ENCODE data around the gene ASGR2. TPM values are rescaled to one million over a fixed set of nuclear protein-coding genes. Genes with fewer than 3 reads are reported as not detected.
"Not testable (repeated sequence)": the region's sequence is repeated elsewhere in the genome, so short reads cannot be mapped to it uniquely, and the experiment has no call there.

Gene ASGR2
- total RNA-seq, 8 experiments from 2014 or later, result 0.11 to 0.51 (median 0.49) TPM; not detected in 5

- H3K4me1 ChIP-seq (replicated peaks in 1 of 2); ATAC-seq (replicated peaks in 6 of 8); in situ Hi-C loops (cut with MboI; ENCODE audit: low pct_unique_long_range_greater_than_20kb in 2 of 9, low sequenced_read_pairs in 9 of 9, unreplicated experiment in 9 of 9); H3K27ac ChIP-seq; H3K4me3 ChIP-seq: not testable (repeated sequence)
- WGBS, 10 experiments, result 14 to 100% (median 58%) methylated on average over 1 to 3 of the region's 4 CpGs; no CpG with 5 or more reads in 5 of the 10 experiments
Measured at GRCh38 chr17:7088442-7088841, 26.2 kb downstream of the ASGR2 start.

GRCh38 chr17:7084088-7084487 lies 30.5 kb downstream of the ASGR2 start:
- Histone ChIP-seq H3K4me1 (replicated peaks in 1 of 2) (peaks cover 0 to 4% of the 10 kb centered on the region in 2 donors), H3K27ac (no peak overlapping the region), H3K4me3 (no peak overlapping the region)
- in situ Hi-C loops (cut with MboI; ENCODE audit: low pct_unique_long_range_greater_than_20kb in 2 of 9, low sequenced_read_pairs in 9 of 9, unreplicated experiment in 9 of 9), result no loop called here
- WGBS, 10 experiments, result 5 to 100% (median 48%) methylated on average over 2 to 7 of the region's 7 CpGs
- no peak for ATAC-seq (replicated peaks in 6 of 8)

- ATAC-seq (replicated peaks in 6 of 8), result no peak
- WGBS, 10 experiments, result 5 to 100% (median 60%) methylated on average over 1 to 4 of the region's 4 CpGs; no CpG with 5 or more reads in 1 of the 10 experiments
- in situ Hi-C loops (cut with MboI; ENCODE audit: low pct_unique_long_range_greater_than_20kb in 2 of 9, low sequenced_read_pairs in 9 of 9, unreplicated experiment in 9 of 9), result no loop called here
Measured at GRCh38 chr17:7083592-7083991, 31.0 kb downstream of the ASGR2 start.

GRCh38 chr17:7081341-7082062 lies 33.1 kb downstream of the ASGR2 start:
- Histone ChIP-seq H3K27ac (no peak overlapping the region), H3K4me1 (replicated peaks in 1 of 2) (peaks cover 0 to 4% of the 10 kb centered on the region in 2 donors), H3K4me3 (no peak overlapping the region)
- in situ Hi-C loops (cut with MboI; ENCODE audit: low pct_unique_long_range_greater_than_20kb in 2 of 9, low sequenced_read_pairs in 9 of 9, unreplicated experiment in 9 of 9), result no loop called here
- WGBS, 10 experiments, result 22 to 100% (median 90%) methylated on average over 1 to 13 of the region's 16 CpGs; no CpG with 5 or more reads in 1 of the 10 experiments
- no peak for ATAC-seq (replicated peaks in 6 of 8)

More at GRCh38 chr17:7083592-7083991, 31.0 kb downstream of the ASGR2 start:
- peaks cover 0 to 4% of the 10 kb centered on the region in 2 donors for H3K4me1 ChIP-seq (replicated peaks in 1 of 2)
- H3K27ac ChIP-seq, result no peak overlapping the region
- H3K4me3 ChIP-seq, result no peak overlapping the region

- peaks cover 0 to 4% of the 10 kb centered on the region in 2 donors for H3K4me1 ChIP-seq (replicated peaks in 1 of 2)
- H3K4me3 ChIP-seq, result no peak overlapping the region
- in situ Hi-C loops (cut with MboI; ENCODE audit: low pct_unique_long_range_greater_than_20kb in 2 of 9, low sequenced_read_pairs in 9 of 9, unreplicated experiment in 9 of 9), result no loop called here
- ATAC-seq (replicated peaks in 6 of 8), result no peak
- no peak overlapping the region for H3K27ac ChIP-seq
- WGBS, 10 experiments, result 0 to 94% (median 78%) methylated on average over 2 to 10 of the region's 10 CpGs; no CpG with 5 or more reads in 2 of the 10 experiments
Measured at GRCh38 chr17:7080456-7081041, 34.1 kb downstream of the ASGR2 start.

GRCh38 chr17:7079581-7080455 lies 34.8 kb downstream of the ASGR2 start, which contains the start of gene CLEC10A:
Gene CLEC10A (minus strand): TSS chr17:7080251. CDS start chr17:7078812, 1,439 bp downstream.
- WGBS, 10 experiments, result 38 to 91% (median 60%) methylated on average over 1 to 11 of the region's 15 CpGs; no CpG with 5 or more reads in 3 of the 10 experiments
- Histone ChIP-seq H3K4me1 (replicated peaks in 1 of 2) (peaks cover 0 to 4% of the 10 kb centered on the region in 2 donors), H3K27ac (no peak within 1 kb of the TSS), H3K4me3 (no peak within 1 kb of the TSS)
- in situ Hi-C loops (cut with MboI; ENCODE audit: low pct_unique_long_range_greater_than_20kb in 2 of 9, low sequenced_read_pairs in 9 of 9, unreplicated experiment in 9 of 9), result no loop called here
- no peak for ATAC-seq (replicated peaks in 6 of 8)

GRCh38 chr17:7078711-7079110 lies 35.9 kb downstream of the ASGR2 start:
- no peaks in the 10 kb centered on the region for H3K4me1 ChIP-seq (replicated peaks in 1 of 2)
- in situ Hi-C loops (cut with MboI; ENCODE audit: low pct_unique_long_range_greater_than_20kb in 2 of 9, low sequenced_read_pairs in 9 of 9, unreplicated experiment in 9 of 9), result no loop called here
- 42 to 95% (median 77%) methylated on average over 1 to 8 of the region's 10 CpGs; no CpG with 5 or more reads in 2 of the 10 experiments for WGBS, 10 experiments
- no peak overlapping the region for H3K4me3 ChIP-seq
- H3K27ac ChIP-seq, result no peak overlapping the region
- ATAC-seq (replicated peaks in 6 of 8), result no peak

- in situ Hi-C loops (cut with MboI; ENCODE audit: low pct_unique_long_range_greater_than_20kb in 2 of 9, low sequenced_read_pairs in 9 of 9, unreplicated experiment in 9 of 9), result no loop called here
- 45% methylated on average over 2 of the region's 7 CpGs; no CpG with 5 or more reads in 9 of the 10 experiments for WGBS, 10 experiments
- H3K27ac ChIP-seq, result no peak overlapping the region
- no peaks in the 10 kb centered on the region for H3K4me1 ChIP-seq (replicated peaks in 1 of 2)
- ATAC-seq (replicated peaks in 6 of 8), result no peak
- H3K4me3 ChIP-seq, result no peak overlapping the region
Measured at GRCh38 chr17:7077911-7078546, 36.6 kb downstream of the ASGR2 start.

- H3K27ac ChIP-seq, result no peak overlapping the region
- no peaks in the 10 kb centered on the region for H3K4me1 ChIP-seq (replicated peaks in 1 of 2)
- H3K4me3 ChIP-seq, result no peak overlapping the region
- no peak for ATAC-seq (replicated peaks in 6 of 8)
- in situ Hi-C loops (cut with MboI; ENCODE audit: low pct_unique_long_range_greater_than_20kb in 2 of 9, low sequenced_read_pairs in 9 of 9, unreplicated experiment in 9 of 9), result loop anchor here in 1 of 9 experiments (25.0 kb wide), 1 partner anchor 87 kb away; no protein-coding TSS in a partner anchor
- 24 to 85% (median 73%) methylated on average over 1 to 10 of the region's 14 CpGs; no CpG with 5 or more reads in 3 of the 10 experiments for WGBS, 10 experiments
Measured at GRCh38 chr17:7074931-7075330, 39.7 kb downstream of the ASGR2 start.

GRCh38 chr17:7072406-7072805 lies 42.2 kb downstream of the ASGR2 start:
- in situ Hi-C loops (cut with MboI; ENCODE audit: low pct_unique_long_range_greater_than_20kb in 2 of 9, low sequenced_read_pairs in 9 of 9, unreplicated experiment in 9 of 9), result loop anchor here in 1 of 9 experiments (25.0 kb wide), 1 partner anchor 90 kb away; no protein-coding TSS in a partner anchor
- 40 to 86% (median 71%) methylated on average over 1 to 2 of the region's 2 CpGs; no CpG with 5 or more reads in 5 of the 10 experiments for WGBS, 10 experiments
- no peak overlapping the region for H3K4me3 ChIP-seq

GRCh38 chr17:7070712-7071111 lies 43.9 kb downstream of the ASGR2 start:
- Histone ChIP-seq H3K4me1 (replicated peaks in 1 of 2) (no peaks in the 10 kb centered on the region), H3K27ac (no peak overlapping the region), H3K4me3 (no peak overlapping the region)
- in situ Hi-C loops (cut with MboI; ENCODE audit: low pct_unique_long_range_greater_than_20kb in 2 of 9, low sequenced_read_pairs in 9 of 9, unreplicated experiment in 9 of 9), result loop anchor here in 1 of 9 experiments (25.0 kb wide), 1 partner anchor 92 kb away; no protein-coding TSS in a partner anchor
- ATAC-seq (replicated peaks in 6 of 8), result no peak
- WGBS, 10 experiments, result 0 to 71% (median 40%) methylated on average over 1 of the region's 3 CpGs; no CpG with 5 or more reads in 6 of the 10 experiments

More at GRCh38 chr17:7072406-7072805, 42.2 kb downstream of the ASGR2 start:
- Histone ChIP-seq H3K4me1 (replicated peaks in 1 of 2) (no peaks in the 10 kb centered on the region), H3K27ac (no peak overlapping the region)
- ATAC-seq (replicated peaks in 6 of 8), result no peak

GRCh38 chr17:7068268-7068667 lies 46.4 kb downstream of the ASGR2 start:
- H3K27ac ChIP-seq, result no peak overlapping the region
- H3K4me3 ChIP-seq, result no peak overlapping the region
- peaks cover 0 to 12% of the 10 kb centered on the region in 2 donors for H3K4me1 ChIP-seq (replicated peaks in 1 of 2)
- in situ Hi-C loops (cut with MboI; ENCODE audit: low pct_unique_long_range_greater_than_20kb in 2 of 9, low sequenced_read_pairs in 9 of 9, unreplicated experiment in 9 of 9), result loop anchor here in 1 of 9 experiments (25.0 kb wide), 1 partner anchor 94 kb away; no protein-coding TSS in a partner anchor
- WGBS, 10 experiments, result 0 to 22% (median 0%) methylated on average over 1 of the region's 1 CpG; no CpG with 5 or more reads in 2 of the 10 experiments
- ATAC-seq (replicated peaks in 6 of 8), result no peak

Measured in motor neuron (in vitro differentiated cells).